SU-DHL-6 (cell line): Measurements from ENCODE around the gene NPIPA8.
"Not testable (repeated sequence)": the region's sequence is repeated elsewhere in the genome, so short reads cannot be mapped to it uniquely, and the experiment has no call there.

Experiments
- EZH2phosphoT487 ChIP-seq: fragments of 200-600 bp; sonication (generic), shearing (Covaris generic); conservative IDR thresholded peaks from 2 replicates; pipeline ENCODE4 v1.6.1; 2018; ENCODE audit warnings: mild to moderate bottlenecking, antibody characterized with exemption, low read length, moderate library complexity, mixed read lengths
- TF ChIP-seq, protein P1 (sequence below): fragments of 200-600 bp; sonication (generic); IDR thresholded peaks from one replicate; pipeline ENCODE4 v1.5.1; 2017; ENCODE audit warnings: antibody characterized with exemption, mild to moderate bottlenecking, low read length, moderate library complexity; ENCODE audit not compliant: insufficient read depth, poor library complexity, severe bottlenecking

DNA sequence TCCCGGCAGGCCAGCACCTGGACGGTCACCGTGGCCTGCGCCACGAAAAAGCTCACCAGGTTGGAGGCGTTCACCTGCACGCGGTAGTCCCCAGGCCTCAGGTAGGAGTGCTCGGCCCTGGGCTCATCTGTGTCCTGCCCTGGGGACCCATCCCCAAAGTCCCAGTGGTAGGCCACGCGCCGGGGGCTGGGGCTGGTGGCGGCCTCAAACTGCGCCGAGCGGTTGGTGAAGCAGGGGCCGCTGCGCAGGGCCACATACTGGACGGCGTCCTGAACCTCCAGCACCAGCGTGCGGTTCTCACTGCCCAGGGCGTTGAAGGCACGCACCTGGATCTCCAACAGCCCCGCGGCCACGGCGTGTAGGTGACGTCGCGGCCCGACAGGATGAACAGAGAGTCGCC, 48.7 kb upstream of the NPIPA8 start:
- TF ChIP-seq, protein P1, sequence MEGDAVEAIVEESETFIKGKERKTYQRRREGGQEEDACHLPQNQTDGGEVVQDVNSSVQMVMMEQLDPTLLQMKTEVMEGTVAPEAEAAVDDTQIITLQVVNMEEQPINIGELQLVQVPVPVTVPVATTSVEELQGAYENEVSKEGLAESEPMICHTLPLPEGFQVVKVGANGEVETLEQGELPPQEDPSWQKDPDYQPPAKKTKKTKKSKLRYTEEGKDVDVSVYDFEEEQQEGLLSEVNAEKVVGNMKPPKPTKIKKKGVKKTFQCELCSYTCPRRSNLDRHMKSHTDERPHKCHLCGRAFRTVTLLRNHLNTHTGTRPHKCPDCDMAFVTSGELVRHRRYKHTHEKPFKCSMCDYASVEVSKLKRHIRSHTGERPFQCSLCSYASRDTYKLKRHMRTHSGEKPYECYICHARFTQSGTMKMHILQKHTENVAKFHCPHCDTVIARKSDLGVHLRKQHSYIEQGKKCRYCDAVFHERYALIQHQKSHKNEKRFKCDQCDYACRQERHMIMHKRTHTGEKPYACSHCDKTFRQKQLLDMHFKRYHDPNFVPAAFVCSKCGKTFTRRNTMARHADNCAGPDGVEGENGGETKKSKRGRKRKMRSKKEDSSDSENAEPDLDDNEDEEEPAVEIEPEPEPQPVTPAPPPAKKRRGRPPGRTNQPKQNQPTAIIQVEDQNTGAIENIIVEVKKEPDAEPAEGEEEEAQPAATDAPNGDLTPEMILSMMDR: not testable (repeated sequence)
- not testable (repeated sequence) for TF ChIP-seq EZH2phosphoT487
